GM18517 (cell line): ENCODE data around the gene LYPD6B.
A peak's percentile ranks its signal among the peaks of the same experiment; 100 is the strongest.

ENCODE experiments used
- ATAC-seq: cut with Tn5 transposase; IDR thresholded peaks from one replicate; pipeline ENCODE4 v1.9.1; 2021; ENCODE audit warnings: mild to moderate bottlenecking, moderate library complexity; ENCODE audit not compliant: unreplicated experiment

LYPD6B gene

DNA sequence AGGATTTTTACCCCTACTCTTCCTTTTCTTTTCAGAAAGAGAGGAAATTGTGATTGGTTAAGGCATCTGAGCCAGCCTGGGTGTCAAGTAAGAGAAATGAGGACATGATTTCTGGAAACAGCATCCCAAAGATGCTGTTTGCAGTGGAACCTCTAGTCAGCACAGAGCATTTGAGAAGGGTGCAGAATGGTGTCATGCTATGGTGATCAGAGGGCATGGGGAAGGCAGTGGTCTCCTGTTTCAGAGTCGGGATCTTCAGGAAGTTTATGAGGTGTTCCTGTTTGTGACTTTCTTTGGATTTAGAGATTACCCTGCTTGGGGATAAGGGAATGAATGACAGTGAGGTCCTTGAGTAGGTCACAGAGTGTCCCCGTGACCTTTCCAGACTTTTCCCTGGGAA lies 117.5 kb downstream of the LYPD6B start:
- no peak for ATAC-seq

- no peak for ATAC-seq
Observed at GRCh38 chr2:149156971-149157740, 118.7 kb downstream of the LYPD6B start.

GRCh38 chr2:149158957-149159356 lies 120.5 kb downstream of the LYPD6B start:
- no peak for ATAC-seq

DNA sequence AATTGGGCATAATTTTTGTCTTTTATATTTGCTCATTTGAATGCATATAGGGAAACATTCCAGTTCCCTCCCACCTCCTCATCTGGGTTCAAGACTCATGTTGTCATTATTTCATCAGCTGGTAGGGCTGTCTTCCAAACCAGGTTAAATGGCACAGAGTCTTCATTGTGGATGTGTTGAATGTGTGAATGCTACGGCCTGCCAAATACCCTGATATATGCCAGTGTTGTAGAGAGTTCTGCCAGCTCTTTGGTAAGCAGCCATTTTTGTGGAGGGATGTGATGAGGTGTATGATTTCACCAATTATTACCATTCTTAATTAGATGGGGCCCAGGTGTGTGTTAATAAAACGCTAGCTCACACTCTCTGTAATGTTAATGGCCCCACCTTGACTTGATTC lies 121.7 kb downstream of the LYPD6B start:
- no peak for ATAC-seq

- ATAC-seq = peak; percentile 94
Observed at GRCh38 chr2:149160701-149161217, 122.3 kb downstream of the LYPD6B start.

DNA sequence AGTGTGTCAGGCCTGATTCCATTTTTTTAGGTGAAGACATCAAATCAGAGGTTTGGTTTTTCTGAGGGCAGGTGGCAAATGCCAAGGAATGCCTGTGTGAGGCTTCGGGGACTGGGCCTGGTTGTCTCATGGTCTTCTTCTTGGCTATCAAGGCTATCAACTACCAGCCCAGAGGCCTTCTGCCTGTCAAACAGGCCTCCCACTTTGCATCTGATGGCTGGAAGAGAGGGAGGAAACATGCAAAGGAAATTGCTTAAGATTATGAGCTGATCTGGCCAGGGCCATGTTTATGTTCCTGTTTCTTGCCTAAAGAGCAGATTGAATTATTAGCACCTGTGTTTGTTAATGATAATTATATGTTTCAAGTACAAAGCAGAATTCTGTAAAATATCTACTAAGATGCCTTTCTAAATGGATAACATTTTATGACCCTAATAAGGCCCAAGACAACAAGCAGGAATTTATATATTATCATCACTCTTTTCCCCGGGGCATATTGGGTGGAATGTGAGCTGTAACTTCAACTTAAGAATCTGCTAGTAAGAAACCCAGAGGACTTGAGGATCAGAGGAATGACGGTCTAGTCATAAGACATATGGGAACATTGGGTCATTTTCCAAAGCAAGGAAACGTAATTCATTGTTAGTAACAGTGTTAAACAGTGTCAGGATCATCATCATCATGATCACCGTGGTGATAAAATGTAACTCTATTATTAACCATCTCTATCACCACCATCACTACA lies 123.2 kb downstream of the LYPD6B start:
- no peak for ATAC-seq

DNA sequence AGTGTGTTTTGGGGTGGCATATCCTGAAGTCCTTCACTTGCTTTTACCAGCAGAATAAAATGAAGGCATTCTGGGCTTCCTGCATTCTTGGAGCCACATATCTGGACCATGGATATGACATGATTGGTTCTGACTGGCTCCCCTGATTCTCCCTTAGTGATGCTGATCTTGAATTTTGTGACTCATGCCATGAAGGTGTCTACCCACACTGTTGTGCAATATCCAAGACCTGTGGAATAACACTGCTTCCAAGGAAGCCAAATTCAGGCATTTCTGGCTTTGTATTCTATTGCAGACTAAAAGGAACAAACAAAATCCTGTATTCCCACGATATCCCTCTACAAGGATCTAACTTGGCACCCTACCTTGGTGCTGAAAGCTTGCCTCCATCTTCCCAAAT lies 125.8 kb downstream of the LYPD6B start:
- no peak for ATAC-seq

GRCh38 chr2:149164827-149165226 lies 126.3 kb downstream of the LYPD6B start:
- ATAC-seq = no peak

- no peak for ATAC-seq
Observed at GRCh38 chr2:149167001-149167780, 128.7 kb downstream of the LYPD6B start.

GRCh38 chr2:149167941-149168340 lies 129.4 kb downstream of the LYPD6B start:
- no peak for ATAC-seq

- no peak for ATAC-seq
Observed at GRCh38 chr2:149169656-149170055, 131.2 kb downstream of the LYPD6B start.

DNA sequence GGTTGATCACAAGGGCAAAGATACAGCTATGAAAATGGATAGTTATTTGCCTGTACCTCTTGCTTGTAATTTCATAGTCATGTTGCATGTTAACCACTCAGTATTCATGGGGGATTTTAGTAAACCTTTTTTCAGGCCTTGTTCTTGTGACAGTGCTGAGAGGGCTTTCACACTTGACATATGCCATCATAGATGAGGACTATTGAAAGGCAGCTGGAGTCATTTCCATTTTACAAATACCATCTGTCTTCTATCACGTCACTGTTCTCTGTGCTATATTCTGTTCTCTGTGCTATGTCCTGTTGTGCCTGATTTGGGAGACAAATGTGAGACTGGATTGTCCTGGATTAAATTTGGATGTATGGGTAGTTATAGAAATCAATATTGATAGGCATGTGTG lies 131.7 kb downstream of the LYPD6B start:
- no peak for ATAC-seq

- ATAC-seq = no peak
Observed at GRCh38 chr2:149170911-149171310, 132.4 kb downstream of the LYPD6B start.

DNA sequence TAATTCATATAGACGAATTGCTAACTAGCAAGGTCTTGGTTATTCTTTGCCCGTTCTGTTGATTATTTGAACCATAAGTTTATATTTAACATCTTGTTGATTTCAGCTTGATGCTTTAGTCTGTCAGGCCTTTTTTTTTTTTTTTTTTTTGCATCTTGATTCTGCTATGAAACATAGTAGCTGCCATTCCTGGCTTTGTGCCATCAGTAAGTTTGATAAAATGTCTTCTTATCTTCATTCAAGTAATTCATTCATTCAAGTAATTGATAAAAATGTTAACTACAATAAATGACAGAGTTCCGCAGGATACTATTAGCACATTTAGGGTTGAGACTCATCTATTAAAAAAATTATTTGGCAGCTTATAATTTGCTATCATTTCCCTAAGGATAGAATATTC lies 134.7 kb downstream of the LYPD6B start:
- no peak for ATAC-seq

GRCh38 chr2:149175956-149176355 lies 137.5 kb downstream of the LYPD6B start:
- ATAC-seq = no peak

DNA sequence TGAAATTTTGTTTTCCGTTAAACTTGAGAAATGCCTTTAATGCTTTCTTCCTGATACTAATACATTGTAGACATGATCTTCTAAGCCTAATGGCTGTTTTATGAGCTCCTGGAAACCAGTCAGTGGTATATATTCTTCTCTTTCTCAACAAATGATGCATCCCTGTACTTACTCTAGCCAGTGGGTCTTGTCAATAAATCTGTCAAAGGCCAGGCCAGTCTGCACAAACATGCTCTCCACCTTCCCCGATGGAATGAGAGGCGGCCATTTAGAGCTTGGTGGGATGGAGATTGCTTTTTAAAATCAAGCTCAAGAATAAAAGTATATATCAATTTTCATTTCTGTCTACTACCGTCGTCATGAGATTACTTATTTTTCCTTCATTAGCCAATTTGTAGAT lies 140.1 kb downstream of the LYPD6B start:
- no peak for ATAC-seq

DNA sequence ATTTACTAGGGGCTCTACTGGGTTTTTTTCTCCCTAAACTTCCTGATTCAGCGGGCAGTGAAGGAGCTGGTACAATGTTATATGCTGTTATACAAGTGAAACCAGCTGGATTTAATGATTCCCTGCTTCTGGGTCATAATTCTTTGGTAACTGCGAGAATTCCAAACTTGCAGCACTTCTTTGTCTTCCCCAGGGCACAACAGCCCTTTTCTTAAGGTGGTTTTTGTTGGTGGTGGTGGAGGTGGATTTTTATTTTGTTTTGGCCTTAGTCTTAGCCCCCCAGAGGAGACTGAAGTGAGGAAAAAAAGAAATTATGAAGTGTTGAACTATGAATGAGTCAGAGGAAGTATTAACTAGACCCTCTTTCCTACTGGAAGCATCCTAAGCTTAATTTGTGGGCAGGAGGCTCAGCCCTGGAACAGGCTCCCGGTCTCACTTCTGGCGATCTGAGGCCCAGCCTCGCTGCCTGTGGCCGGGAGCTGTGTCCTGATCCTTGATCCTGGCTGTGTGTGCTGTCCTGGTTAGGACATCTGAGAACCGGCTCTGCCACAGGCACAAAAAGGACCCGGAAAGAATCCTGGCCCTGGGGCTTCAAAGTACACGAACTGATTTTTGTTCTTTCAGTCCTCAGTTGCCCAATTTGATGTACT lies 141.9 kb downstream of the LYPD6B start:
- no peak for ATAC-seq

DNA sequence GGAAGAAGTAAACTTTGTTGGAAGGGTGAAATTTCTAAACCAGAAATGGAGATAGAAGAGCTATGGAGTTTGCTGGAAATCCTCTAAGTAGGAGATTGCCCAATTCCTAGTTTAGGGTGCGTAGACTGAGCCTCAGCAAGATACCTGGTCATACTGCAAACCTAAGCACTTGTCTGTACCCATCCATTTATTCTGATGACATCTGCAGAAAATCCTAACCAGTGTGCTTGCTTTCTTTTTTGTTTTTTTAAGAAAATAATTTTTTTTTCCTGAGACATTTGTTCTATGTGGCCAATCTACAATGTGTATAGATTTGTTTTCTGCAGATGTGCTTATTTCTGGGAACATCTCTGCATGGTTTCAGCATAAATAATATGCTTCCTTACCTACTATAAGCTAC lies 144.7 kb downstream of the LYPD6B start:
- ATAC-seq = no peak

DNA sequence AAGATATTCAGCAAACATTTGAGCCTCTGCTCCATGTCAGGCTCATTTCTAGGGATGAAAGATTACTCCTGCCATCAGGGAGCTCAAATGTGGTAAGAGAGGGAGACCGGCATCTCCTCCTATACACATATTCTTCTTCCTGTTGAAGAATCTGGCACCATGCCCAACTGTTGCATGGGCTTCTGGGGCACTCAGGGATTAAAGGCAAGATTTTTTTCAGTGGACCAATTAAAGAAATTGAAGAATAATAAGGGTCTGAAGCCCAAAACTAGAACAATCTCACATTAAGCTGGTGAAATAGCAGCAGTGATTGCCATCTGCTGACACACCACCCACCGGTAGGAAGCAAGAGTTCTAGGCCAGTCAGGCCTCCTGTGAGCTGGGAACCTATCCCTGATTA lies 146.5 kb downstream of the LYPD6B start:
- ATAC-seq = no peak

DNA sequence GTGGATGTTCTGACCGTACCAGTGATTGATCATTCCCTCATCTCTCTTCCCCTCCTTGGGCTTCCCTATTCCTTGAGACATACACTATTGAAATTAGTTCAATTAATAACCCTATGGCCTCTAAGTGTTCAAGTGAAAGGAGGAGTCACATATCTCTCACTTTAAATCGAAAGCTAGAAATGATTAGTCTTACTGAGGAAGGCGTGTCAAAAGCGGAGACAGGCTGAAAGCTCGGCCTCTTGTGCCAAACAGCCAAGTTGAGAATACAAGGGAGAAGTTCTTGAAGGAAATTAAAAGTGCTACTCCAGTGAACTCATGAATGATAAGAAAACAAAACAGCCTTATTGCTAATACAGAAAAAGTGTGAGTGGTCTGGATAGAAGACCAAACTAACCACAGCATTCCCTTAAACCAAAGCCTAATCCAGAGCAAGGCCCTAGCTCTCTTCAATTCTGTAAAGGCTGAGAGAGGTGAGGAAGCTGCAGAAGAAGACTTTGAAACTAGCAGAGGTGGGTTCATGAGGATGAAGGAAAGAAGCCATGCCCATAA lies 147.5 kb downstream of the LYPD6B start:
- no peak for ATAC-seq

GRCh38 chr2:149187057-149187456 lies 148.6 kb downstream of the LYPD6B start:
- no peak for ATAC-seq
